Measurements from ENCODE around the gene OR8G1.
A peak's percentile ranks its signal among the peaks of the same experiment; 100 is the strongest.

OR8G1 gene, protein sequence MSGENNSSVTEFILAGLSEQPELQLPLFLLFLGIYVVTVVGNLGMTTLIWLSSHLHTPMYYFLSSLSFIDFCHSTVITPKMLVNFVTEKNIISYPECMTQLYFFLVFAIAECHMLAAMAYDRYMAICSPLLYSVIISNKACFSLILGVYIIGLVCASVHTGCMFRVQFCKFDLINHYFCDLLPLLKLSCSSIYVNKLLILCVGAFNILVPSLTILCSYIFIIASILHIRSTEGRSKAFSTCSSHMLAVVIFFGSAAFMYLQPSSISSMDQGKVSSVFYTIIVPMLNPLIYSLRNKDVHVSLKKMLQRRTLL

DNA sequence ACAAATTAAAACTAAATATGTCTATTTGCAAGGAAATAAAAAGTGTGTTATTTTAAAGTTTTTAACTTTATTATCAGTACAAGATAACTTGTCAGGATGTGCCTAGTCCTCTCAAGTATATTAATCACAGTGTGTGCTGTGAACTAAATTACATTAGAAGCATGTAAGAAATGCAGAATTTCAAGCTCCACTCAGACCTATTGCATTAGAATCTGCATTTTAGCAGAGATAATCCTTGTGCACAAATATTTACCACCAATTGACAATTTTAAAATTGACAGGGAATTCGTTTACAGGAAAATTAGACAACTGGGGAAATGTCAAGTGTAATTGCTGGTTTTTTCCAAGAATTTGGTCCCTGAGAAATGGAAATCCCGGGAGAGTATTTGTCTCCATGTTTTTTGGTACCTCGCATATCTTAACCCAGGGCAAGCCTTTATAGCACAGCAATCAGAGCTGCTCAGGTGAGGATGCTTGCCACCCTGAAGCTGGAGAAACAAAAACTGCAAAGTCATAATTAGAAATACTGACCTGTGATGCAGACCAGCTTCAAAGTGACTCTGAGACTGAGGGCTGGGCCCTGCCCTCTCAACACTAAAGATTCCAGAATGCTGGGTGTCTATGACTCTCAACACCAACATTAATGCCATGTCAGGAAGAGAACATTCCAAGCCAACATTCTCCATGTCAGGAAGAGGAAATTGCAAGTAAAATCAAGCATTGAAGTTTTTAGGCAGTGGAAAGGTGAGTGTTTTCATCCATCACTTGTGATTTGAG lies at the start of gene OR8G1:
TSS of gene OR8G1 (plus strand) at position 475 of the 777 bp plus-strand sequence. CDS start 8,581 bp downstream, outside the sequence.
- TF ChIP-seq, protein P1, sequence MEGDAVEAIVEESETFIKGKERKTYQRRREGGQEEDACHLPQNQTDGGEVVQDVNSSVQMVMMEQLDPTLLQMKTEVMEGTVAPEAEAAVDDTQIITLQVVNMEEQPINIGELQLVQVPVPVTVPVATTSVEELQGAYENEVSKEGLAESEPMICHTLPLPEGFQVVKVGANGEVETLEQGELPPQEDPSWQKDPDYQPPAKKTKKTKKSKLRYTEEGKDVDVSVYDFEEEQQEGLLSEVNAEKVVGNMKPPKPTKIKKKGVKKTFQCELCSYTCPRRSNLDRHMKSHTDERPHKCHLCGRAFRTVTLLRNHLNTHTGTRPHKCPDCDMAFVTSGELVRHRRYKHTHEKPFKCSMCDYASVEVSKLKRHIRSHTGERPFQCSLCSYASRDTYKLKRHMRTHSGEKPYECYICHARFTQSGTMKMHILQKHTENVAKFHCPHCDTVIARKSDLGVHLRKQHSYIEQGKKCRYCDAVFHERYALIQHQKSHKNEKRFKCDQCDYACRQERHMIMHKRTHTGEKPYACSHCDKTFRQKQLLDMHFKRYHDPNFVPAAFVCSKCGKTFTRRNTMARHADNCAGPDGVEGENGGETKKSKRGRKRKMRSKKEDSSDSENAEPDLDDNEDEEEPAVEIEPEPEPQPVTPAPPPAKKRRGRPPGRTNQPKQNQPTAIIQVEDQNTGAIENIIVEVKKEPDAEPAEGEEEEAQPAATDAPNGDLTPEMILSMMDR (IDR thresholded peaks at IDR 0.05; ENCODE audit: low read depth, low read length), result no peak

DNA sequence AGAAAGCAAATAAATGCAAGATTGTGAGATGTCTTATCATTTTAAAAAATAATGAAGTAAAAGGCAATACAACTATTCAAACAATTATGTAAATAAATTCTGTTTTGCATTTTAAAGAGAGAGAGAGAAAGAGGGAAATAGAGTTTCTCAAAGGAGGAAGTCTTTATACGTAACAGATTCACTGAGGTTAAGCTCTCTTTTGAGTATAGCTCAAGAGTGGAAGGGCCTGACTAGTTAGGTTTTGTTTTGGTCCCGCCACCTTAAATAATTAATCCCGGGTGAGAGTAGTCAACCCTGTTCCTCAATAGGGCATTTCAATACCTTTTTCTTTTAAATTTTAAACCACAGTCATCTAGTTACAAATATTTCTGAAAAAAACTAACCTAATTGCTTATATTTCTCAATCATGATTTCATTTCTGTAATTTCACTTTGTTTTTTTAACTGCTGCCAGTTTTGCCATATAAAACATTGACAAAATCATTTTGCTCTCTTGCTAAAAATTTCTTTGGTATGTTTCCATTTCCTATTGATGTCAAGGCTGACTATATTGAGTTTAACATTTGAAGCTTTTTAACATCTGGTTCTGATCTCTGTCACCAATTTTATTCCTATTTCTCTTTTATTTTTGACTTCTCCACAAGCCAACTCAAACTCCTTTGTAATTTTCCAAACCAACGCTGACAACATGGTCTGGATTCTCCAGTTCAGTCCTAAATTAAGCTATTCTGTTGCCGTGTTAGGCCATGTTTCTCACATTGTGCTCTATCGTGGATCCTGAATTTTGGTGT lies 47.5 kb upstream of the OR8G1 start:
- no peak overlapping the region for H3K4me3 ChIP-seq (ENCODE audit: low read depth, low read length)

More for the DNA sequence above, at the start of gene OR8G1:
- H3K4me3 ChIP-seq (ENCODE audit: low read depth, low read length), result no peak within 1 kb of the TSS

DNA sequence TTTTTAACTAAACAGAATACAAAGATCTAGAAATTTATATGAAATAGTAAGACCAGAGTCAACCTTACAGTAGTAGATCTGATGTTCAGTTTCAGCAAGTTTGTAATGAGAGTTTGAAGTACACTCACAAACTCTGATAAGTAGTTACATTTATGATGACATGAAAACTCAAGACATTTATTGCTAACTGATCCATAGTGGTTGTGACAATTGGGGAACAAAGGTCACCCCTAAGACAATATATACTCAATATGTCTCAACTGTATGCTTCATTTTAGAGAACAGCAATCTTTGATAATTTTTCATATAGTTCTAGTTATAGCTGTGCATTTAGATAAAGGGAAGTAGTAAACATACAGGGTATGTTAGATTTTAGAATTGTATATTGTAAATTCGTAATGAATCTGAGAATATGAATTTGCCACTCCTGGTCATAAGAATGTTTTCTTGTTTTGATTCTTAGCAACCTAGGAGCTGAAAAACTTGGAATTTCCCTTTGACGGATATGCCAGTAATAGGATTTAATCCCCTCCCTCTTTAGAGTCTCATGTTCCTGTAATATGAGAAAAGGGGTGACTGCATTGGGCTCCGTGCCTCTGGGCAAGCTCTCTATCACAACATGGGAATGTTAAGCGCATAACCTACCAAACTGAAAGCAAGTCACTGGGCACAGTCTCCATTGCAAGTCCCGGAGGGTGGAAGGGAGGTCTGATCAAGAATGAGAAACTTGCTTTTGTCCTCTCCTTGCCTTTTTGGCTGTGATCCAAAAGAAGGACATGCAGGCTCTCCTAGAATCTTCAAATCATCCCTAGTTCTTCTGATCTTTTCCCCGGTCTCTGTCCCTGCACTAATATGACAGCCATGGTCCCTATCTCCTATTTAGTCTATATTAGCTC lies 46.4 kb upstream of the OR8G1 start:
- H3K4me3 ChIP-seq (ENCODE audit: low read depth, low read length), result peak overlapping the region; percentile 23; the same call in 1 of the 2 replicates
- TF ChIP-seq, protein P1 (IDR thresholded peaks at IDR 0.05; ENCODE audit: low read depth, low read length), result no peak

More for the DNA sequence above, 47.5 kb upstream of the OR8G1 start:
- TF ChIP-seq, protein P1 (IDR thresholded peaks at IDR 0.05; ENCODE audit: low read depth, low read length), result no peak

DNA sequence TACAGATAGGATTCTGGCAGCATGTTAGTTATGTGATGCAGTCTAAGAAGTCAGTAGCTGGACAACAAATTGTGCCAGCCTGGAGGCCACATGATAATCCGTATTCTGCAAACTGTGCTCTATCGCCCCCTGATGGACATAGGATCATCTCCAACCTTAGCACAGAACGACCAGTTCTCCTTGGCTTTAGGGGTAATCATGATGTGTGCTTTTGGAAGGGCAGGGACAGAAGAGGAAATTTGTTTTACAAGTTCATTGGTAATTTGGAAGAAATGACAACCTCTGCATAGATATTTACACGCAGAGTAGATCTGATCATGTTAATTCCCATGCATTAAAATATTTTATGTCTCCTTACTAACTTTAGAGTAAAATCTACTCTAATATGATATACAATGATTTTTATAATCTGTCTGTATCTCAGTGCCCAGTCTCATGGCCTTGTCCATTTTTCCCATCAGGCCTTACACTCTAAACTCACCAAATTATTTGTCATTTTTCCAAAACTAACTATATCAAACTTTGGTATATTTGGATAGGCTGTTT lies 45.6 kb upstream of the OR8G1 start:
- no peak overlapping the region for H3K4me3 ChIP-seq (ENCODE audit: low read depth, low read length)

DNA sequence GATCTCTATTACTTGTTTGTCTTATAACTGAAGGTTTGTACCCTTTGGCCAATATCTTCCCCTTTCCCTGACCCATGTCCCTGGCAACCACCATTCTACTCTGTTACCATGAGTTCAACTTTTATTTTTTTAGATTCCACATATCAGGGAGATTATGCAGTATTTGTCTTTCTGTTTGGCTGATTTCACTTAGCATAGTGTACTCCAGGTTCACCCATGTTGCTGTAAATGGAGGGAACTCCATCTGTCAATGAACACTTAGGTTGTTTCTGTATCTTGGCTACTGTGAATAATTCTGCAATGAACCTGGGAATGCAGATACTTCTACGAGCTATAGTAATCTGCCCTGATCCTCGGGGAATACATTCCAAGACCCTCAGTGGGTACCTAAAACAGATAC lies 42.9 kb upstream of the OR8G1 start:
- TF ChIP-seq, protein P1 (IDR thresholded peaks at IDR 0.05; ENCODE audit: low read depth, low read length), result no peak
- no peak overlapping the region for H3K4me3 ChIP-seq (ENCODE audit: low read depth, low read length)

More for the DNA sequence above, 45.6 kb upstream of the OR8G1 start:
- TF ChIP-seq, protein P1 (IDR thresholded peaks at IDR 0.05; ENCODE audit: low read depth, low read length), result peak; percentile 63

DNA sequence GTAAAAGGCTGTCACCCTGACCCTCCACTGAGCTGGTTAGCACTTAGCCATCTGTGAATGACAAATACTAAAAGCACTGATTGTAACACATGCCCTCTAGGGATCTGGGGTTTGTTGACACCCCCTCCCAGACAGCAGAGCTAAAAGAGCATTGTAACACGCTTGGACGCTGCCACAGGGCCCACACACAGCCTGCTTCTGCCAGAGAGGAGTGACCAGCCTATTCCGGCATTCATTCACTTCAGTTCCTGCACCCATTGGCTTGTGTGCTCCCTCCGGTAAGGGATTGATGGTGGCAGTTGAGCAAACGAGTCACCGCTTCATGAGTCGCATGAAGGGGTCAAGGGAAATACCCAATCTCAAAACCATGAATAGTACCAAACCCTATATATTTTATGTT lies 42.0 kb upstream of the OR8G1 start:
- TF ChIP-seq, protein P1 (IDR thresholded peaks at IDR 0.05; ENCODE audit: low read depth, low read length), result no peak

More for the DNA sequence above, 42.0 kb upstream of the OR8G1 start:
- H3K4me3 ChIP-seq (ENCODE audit: low read depth, low read length), result no peak overlapping the region

Measured in WI38 (cell line).